ENCODE measurements around the gene DNAH9. TPM values are rescaled to one million over a fixed set of nuclear protein-coding genes. Genes with fewer than 3 reads are reported as not detected.

The DNAH9 gene
- total RNA-seq, 1 donor from 2014 or later = 0.08 TPM

DNA sequence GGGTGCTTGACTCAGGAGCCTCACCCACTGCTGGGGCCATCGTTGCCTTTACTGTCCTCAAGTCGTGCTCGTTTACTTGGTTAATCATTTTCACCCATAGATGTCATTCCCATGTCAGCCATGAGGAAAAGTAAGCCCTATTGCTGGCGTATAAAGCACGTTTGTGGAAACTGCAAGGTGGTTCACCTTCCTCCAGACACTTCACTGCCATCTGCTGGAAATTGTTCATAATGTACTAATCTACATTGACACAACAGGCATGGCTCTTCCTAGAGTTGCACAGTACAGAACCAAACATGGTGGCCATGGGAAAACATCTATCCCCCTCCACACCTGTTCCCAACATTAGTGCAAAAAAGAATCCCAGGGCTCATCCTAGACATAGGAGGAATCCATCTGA is 282.4 kb downstream of the DNAH9 start:
- no peaks in the 10 kb centered on the region for H3K9me3 ChIP-seq (replicated peaks)
- DNase-seq = no peak
- H3K27ac ChIP-seq (replicated peaks) = no peak overlapping the region
- intact Hi-C loops (cut with micrococcal nuclease) = no loop called here
- H3K4me1 ChIP-seq = no peaks in the 10 kb centered on the region
- H3K36me3 ChIP-seq = no peaks in the 10 kb centered on the region
- H3K27me3 ChIP-seq (ENCODE audit: low read depth) = no peaks in the 10 kb centered on the region
- TF ChIP-seq CTCF (IDR thresholded peaks at IDR 0.05; ENCODE audit: borderline replicate concordance) = peak; percentile 52
- no peak overlapping the region for H3K4me3 ChIP-seq

DNA sequence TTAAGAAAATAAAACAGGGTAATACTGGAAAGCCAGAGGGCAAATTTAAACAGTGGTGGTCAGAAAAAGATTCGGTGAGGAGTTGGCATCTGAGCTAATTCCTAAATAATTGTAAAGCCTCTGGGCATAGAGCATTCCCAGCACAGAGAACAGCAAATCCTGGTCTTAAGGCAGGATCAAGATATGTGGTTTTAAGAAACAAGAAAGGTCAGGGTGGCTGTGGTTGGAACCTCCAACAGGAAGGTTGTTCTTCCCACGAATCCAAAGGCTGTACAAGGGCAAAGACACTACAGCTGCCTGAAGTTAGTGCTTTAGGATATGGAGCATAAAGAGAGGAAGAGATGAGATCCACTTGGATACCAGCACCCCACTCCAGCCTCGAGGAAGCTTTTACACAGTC is 284.4 kb downstream of the DNAH9 start:
- H3K4me3 ChIP-seq = no peak overlapping the region
- no peak for DNase-seq
- no peaks in the 10 kb centered on the region for H3K27me3 ChIP-seq (ENCODE audit: low read depth)
- no peaks in the 10 kb centered on the region for H3K4me1 ChIP-seq
- intact Hi-C loops (cut with micrococcal nuclease) = no loop called here
- H3K27ac ChIP-seq (replicated peaks) = no peak overlapping the region
- H3K36me3 ChIP-seq = no peaks in the 10 kb centered on the region
- H3K9me3 ChIP-seq (replicated peaks) = no peaks in the 10 kb centered on the region
- no peak for TF ChIP-seq CTCF (IDR thresholded peaks at IDR 0.05; ENCODE audit: borderline replicate concordance)

DNA sequence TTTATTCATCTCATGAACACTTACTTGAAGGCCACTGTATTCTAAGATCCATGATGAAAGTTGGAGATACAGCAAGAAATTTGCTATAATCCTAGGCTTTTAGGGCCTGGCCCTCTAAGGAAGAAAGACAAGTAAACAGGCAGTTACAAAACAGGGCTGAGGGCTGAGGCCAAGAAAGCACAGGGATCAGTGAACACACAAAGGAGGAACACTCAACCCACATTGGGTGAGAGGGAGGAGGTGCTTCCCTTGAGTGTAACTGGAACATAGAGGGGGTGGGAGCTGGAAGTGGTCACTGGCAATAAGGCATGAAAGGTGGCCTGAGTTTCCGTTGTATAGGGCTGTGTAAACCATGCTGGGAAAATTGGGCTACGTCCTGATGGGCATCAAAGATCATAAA is 286.8 kb downstream of the DNAH9 start:
- Histone ChIP-seq H3K36me3 (no peaks in the 10 kb centered on the region), H3K4me3 (no peak overlapping the region), H3K4me1 (no peaks in the 10 kb centered on the region), H3K27me3 (ENCODE audit: low read depth) (no peaks in the 10 kb centered on the region), H3K27ac (replicated peaks) (no peak overlapping the region), H3K9me3 (replicated peaks) (no peaks in the 10 kb centered on the region)
- DNase-seq = no peak
- intact Hi-C loops (cut with micrococcal nuclease) = no loop called here
- no peak for TF ChIP-seq CTCF (IDR thresholded peaks at IDR 0.05; ENCODE audit: borderline replicate concordance)

DNA sequence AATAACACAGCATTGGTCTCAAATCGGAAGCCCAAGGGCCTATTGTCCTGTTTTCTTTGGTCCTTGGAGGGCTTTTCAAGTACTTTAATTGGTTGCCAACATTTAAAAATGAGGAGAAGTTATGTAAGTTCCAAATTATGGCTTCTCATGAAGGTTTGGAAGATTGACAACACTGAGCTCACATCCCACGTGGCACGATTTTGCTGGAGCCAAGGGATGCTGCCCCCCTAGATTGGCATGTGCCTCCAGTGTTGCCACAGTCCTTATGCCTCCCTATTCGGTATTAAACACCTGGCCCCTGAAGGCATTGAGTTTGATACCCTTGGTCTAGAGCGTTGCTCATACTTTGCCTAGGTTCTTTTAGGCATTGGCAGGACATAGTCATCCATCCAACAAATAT is 291.0 kb downstream of the DNAH9 start:
- no peak overlapping the region for H3K27ac ChIP-seq (replicated peaks)
- intact Hi-C loops (cut with micrococcal nuclease) = no loop called here
- no peak overlapping the region for H3K4me3 ChIP-seq
- H3K9me3 ChIP-seq (replicated peaks) = no peaks in the 10 kb centered on the region
- H3K27me3 ChIP-seq (ENCODE audit: low read depth) = no peaks in the 10 kb centered on the region
- no peaks in the 10 kb centered on the region for H3K4me1 ChIP-seq
- DNase-seq = no peak
- H3K36me3 ChIP-seq = no peaks in the 10 kb centered on the region
- TF ChIP-seq CTCF (IDR thresholded peaks at IDR 0.05; ENCODE audit: borderline replicate concordance) = no peak

- intact Hi-C loops (cut with micrococcal nuclease) = no loop called here
These were observed 295.6 kb downstream of the DNAH9 start for GRCh38 chr17:11893862-11894261.

More at GRCh38 chr17:11893862-11894261, 295.6 kb downstream of the DNAH9 start:
- TF ChIP-seq CTCF (IDR thresholded peaks at IDR 0.05; ENCODE audit: borderline replicate concordance) = no peak
- Histone ChIP-seq H3K4me3 (no peak overlapping the region), H3K27me3 (ENCODE audit: low read depth) (no peaks in the 10 kb centered on the region), H3K9me3 (replicated peaks) (no peaks in the 10 kb centered on the region), H3K4me1 (peaks cover under 1% of the 10 kb centered on the region), H3K27ac (replicated peaks) (no peak overlapping the region), H3K36me3 (no peaks in the 10 kb centered on the region)
- DNase-seq = no peak
